H1 (cell line): ENCODE measurements around the gene RXFP1. TPM values are rescaled to one million over a fixed set of nuclear protein-coding genes. Genes with fewer than 3 reads are reported as not detected.

Source experiments
- CTCF ChIA-PET: fragments of 300-600 bp; sonication (Branson Sonifier 250); formaldehyde crosslinking; loops from one replicate; lab custom pipeline; 2021; ENCODE audit not compliant: partially characterized antibody; lab: Charles Lee
- POLR2A ChIA-PET: fragments of 300-600 bp; sonication (Branson Sonifier 250); formaldehyde crosslinking; loops from one replicate; lab custom pipeline; 2021; ENCODE audit warnings: inconsistent platforms; ENCODE audit not compliant: partially characterized antibody; lab: Charles Lee
- DNase-seq, 2 experiments: peaks; one replicate each; pipeline versions ENCODE4 v3.0.0 to v3.0.0-alpha.2; 2010 to 2022; ENCODE audit warnings: low spot score in 2 of 2, low read depth in 1 of 2, mixed read lengths in 1 of 2
- FAIRE-seq: peaks from 2 replicates; lab custom pipeline; 2011; peaks lifted over from hg19 to GRCh38; lab: Jason Lieb, UNC
- H2AFZ ChIP-seq: 2 replicates; pipeline ENCODE4 v1.8.1; 2012; ENCODE audit warnings: low read length, inconsistent platforms
- H2AK5ac ChIP-seq: 2 replicates; pipeline ENCODE4 v1.6.1; 2013; ENCODE audit warnings: low read depth, low read length
- H2BK120ac ChIP-seq: replicated peaks from 2 replicates; pipeline ENCODE3; 2013; ENCODE audit warnings: low read depth, low read length, inconsistent platforms
- H2BK12ac ChIP-seq: 2 replicates; pipeline ENCODE4 v1.6.1; 2013; ENCODE audit warnings: low read depth, low read length
- H2BK15ac ChIP-seq: 2 replicates; pipeline ENCODE4 v1.6.1; 2013; ENCODE audit warnings: low read length
- H2BK20ac ChIP-seq: 2 replicates; pipeline ENCODE4 v1.6.1; 2013; ENCODE audit warnings: low read length
- H2BK5ac ChIP-seq: 2 replicates; pipeline ENCODE4 v1.6.1; 2013; ENCODE audit warnings: low read depth, low read length
- H3K14ac ChIP-seq: 2 replicates; pipeline ENCODE4 v1.6.1; 2013; ENCODE audit warnings: inconsistent platforms; ENCODE audit not compliant: insufficient read length
- H3K18ac ChIP-seq: 2 replicates; pipeline ENCODE4 v1.6.1; 2013; ENCODE audit warnings: low read length; ENCODE audit errors: extremely low read depth
- H3K23ac ChIP-seq: 2 replicates; pipeline ENCODE4 v1.6.1; 2013; ENCODE audit warnings: inconsistent platforms; ENCODE audit not compliant: insufficient read length
- H3K23me2 ChIP-seq: 2 replicates; pipeline ENCODE4 v1.6.1; 2013; ENCODE audit warnings: low read depth, low read length
- H3K27ac ChIP-seq: 2 replicates; pipeline ENCODE4 v1.6.1; 2011; ENCODE audit warnings: low read depth, low read length, inconsistent platforms
- H3K27me3 ChIP-seq, 4 experiments: replicated peaks in 1 of 4; 1 replicate in 1 of 4; 2 replicates in 3 of 4; pipeline versions ENCODE4 v1.6.1 to v1.8.1; 2011 to 2013; ENCODE audit warnings: low read length in 3 of 4, mild to moderate bottlenecking in 3 of 4, inconsistent platforms in 2 of 4, mixed read lengths in 2 of 4, moderate library complexity in 1 of 4; ENCODE audit not compliant: control insufficient read depth in 3 of 4, insufficient read depth in 3 of 4; ENCODE audit errors: extremely low read depth in 1 of 4
- H3K36me3 ChIP-seq, 4 experiments: 2 replicates each; pipeline versions ENCODE4 v1.6.1 to v1.8.1; 2011 to 2013; ENCODE audit warnings: mild to moderate bottlenecking in 4 of 4, low read length in 3 of 4, moderate library complexity in 2 of 4, control low read depth in 1 of 4, inconsistent platforms in 1 of 4; ENCODE audit not compliant: insufficient read depth in 4 of 4, control insufficient read depth in 2 of 4
- H3K4ac ChIP-seq: replicated peaks from 2 replicates; pipeline ENCODE3; 2013; ENCODE audit warnings: low read length, low read depth, mixed read lengths, inconsistent platforms; ENCODE audit not compliant: insufficient read length
- H3K4me1 ChIP-seq, 4 experiments: replicated peaks in 1 of 4; 1 replicate in 1 of 4; 2 replicates in 3 of 4; pipeline versions ENCODE4 v1.6.1 to v1.8.1; 2011 to 2013; ENCODE audit warnings: low read length in 3 of 4, inconsistent platforms in 2 of 4, mixed read lengths in 1 of 4; ENCODE audit not compliant: insufficient read depth in 4 of 4, control insufficient read depth in 3 of 4
- H3K4me2 ChIP-seq, 2 experiments: 2 replicates each; pipeline versions ENCODE4 v1.6.1 to v1.8.1; 2011 to 2013; ENCODE audit warnings: low read depth in 2 of 2, low read length in 2 of 2, control low read depth in 1 of 2, inconsistent platforms in 1 of 2, mild to moderate bottlenecking in 1 of 2; ENCODE audit not compliant: insufficient read depth in 1 of 2
- H3K4me3 ChIP-seq, 4 experiments: fragments of 200-600, 300-600 bp in 1 of 4; sonication (generic), shearing (Covaris generic), sonication (Bioruptor Twin) in 1 of 4; 2 replicates each; pipeline versions ENCODE4 v1.5.1 to v1.8.1; 2011 to 2016; ENCODE audit warnings: low read length in 4 of 4, low read depth in 3 of 4, control low read depth in 2 of 4, inconsistent platforms in 2 of 4, mild to moderate bottlenecking in 2 of 4, mixed read lengths in 1 of 4, moderate library complexity in 1 of 4; ENCODE audit not compliant: insufficient read depth in 2 of 4; ENCODE audit errors: extremely low read depth in 1 of 4
- H3K56ac ChIP-seq: replicated peaks from 2 replicates; pipeline ENCODE3; 2013; ENCODE audit warnings: low read depth, mild to moderate bottlenecking, mixed read lengths, low read length, inconsistent platforms; ENCODE audit not compliant: insufficient read length
- H3K79me1 ChIP-seq: 2 replicates; pipeline ENCODE4 v1.6.1; 2013; ENCODE audit warnings: low read depth, low read length, control low read depth
- H3K79me2 ChIP-seq, 2 experiments: 2 replicates each; pipeline versions ENCODE4 v1.6.1 to v1.8.1; 2012 to 2013; ENCODE audit warnings: low read length in 2 of 2, mild to moderate bottlenecking in 2 of 2, inconsistent platforms in 1 of 2; ENCODE audit not compliant: insufficient read depth in 2 of 2, control insufficient read depth in 1 of 2
- H3K9ac ChIP-seq, 4 experiments: replicated peaks in 1 of 4; 1 replicate in 1 of 4; 2 replicates in 3 of 4; pipeline versions ENCODE4 v1.6.1 to v1.8.1; 2011 to 2013; ENCODE audit warnings: low read depth in 3 of 4, low read length in 3 of 4, control low read depth in 2 of 4, mild to moderate bottlenecking in 2 of 4, moderate library complexity in 2 of 4, inconsistent platforms in 1 of 4; ENCODE audit errors: extremely low read depth in 1 of 4
- H3K9me3 ChIP-seq, 2 experiments: 2 replicates each; pipeline versions ENCODE4 v1.6.1 to v1.8.1; 2012 to 2013; ENCODE audit warnings: mild to moderate bottlenecking in 2 of 2, moderate library complexity in 2 of 2, control low read depth in 1 of 2, inconsistent platforms in 1 of 2, low read depth in 1 of 2, low read length in 1 of 2, mixed read lengths in 1 of 2; ENCODE audit not compliant: insufficient read depth in 2 of 2
- H4K20me1 ChIP-seq, 2 experiments: replicated peaks in 1 of 2; 2 replicates each; pipeline versions ENCODE3 to v1.8.1; 2011 to 2013; ENCODE audit warnings: inconsistent platforms in 2 of 2, low read length in 2 of 2, mild to moderate bottlenecking in 1 of 2; ENCODE audit not compliant: insufficient read depth in 2 of 2, control insufficient read depth in 1 of 2
- H4K5ac ChIP-seq: 2 replicates; pipeline ENCODE4 v1.6.1; 2013; ENCODE audit warnings: low read length, low read depth, mixed read lengths, inconsistent platforms; ENCODE audit not compliant: insufficient read length
- H4K8ac ChIP-seq: 2 replicates; pipeline ENCODE4 v1.8.0; 2013; ENCODE audit warnings: mild to moderate bottlenecking, moderate library complexity, low read length, inconsistent platforms; ENCODE audit not compliant: insufficient read depth; ENCODE audit errors: extremely low read depth
- H4K91ac ChIP-seq: replicated peaks from 2 replicates; pipeline ENCODE3; 2013; ENCODE audit warnings: low read length, mixed read lengths, inconsistent platforms; ENCODE audit not compliant: insufficient read length
- CHD1 ChIP-seq: IDR thresholded peaks from 2 replicates; pipeline ENCODE4 v1.6.1; 2012; ENCODE audit warnings: low read depth, low read length, improper control_type of control experiment
- EP300 ChIP-seq, 2 experiments: IDR thresholded peaks; 1 replicate in 1 of 2; 2 replicates in 1 of 2; pipeline ENCODE4 v1.6.1; 2011 to 2012; ENCODE audit warnings: low read depth in 2 of 2, low read length in 2 of 2, mild to moderate bottlenecking in 2 of 2, borderline replicate concordance in 1 of 2, inconsistent platforms in 1 of 2, moderate library complexity in 1 of 2
- HDAC2 ChIP-seq, 2 experiments: fragments of 300-600 bp in 1 of 2; sonication (generic) in 1 of 2; IDR thresholded peaks; 2 replicates each; pipeline ENCODE4 v1.6.1; 2011 to 2012; ENCODE audit warnings: low read depth in 2 of 2, low read length in 2 of 2, mild to moderate bottlenecking in 2 of 2, moderate library complexity in 2 of 2, borderline replicate concordance in 1 of 2, inconsistent platforms in 1 of 2
- JUN ChIP-seq: IDR thresholded peaks from 2 replicates; pipeline ENCODE4 v1.6.1; 2011; ENCODE audit warnings: low read depth, mild to moderate bottlenecking, improper control_type of control experiment, low read length
- NANOG ChIP-seq: IDR thresholded peaks from 2 replicates; pipeline ENCODE4 v1.6.1; 2011; ENCODE audit warnings: low read length, low read depth, mild to moderate bottlenecking, inconsistent platforms; ENCODE audit not compliant: insufficient read depth, poor library complexity, severe bottlenecking
- POU5F1 ChIP-seq: IDR thresholded peaks from 2 replicates; pipeline ENCODE4 v1.6.1; 2011; ENCODE audit warnings: low read depth, mild to moderate bottlenecking, low read length, moderate library complexity
- RXRA ChIP-seq: IDR thresholded peaks from 2 replicates; pipeline ENCODE4 v1.6.1; 2011; ENCODE audit warnings: low read depth, mild to moderate bottlenecking, low read length, moderate library complexity; ENCODE audit not compliant: insufficient read depth
- SIN3A ChIP-seq, 2 experiments: IDR thresholded peaks in 1 of 2; conservative IDR thresholded peaks in 1 of 2; 2 replicates each; pipeline ENCODE4 v1.6.1; 2011 to 2012; ENCODE audit warnings: low read length in 2 of 2, improper control_type of control experiment in 1 of 2, low read depth in 1 of 2, mild to moderate bottlenecking in 1 of 2
- SP4 ChIP-seq: IDR thresholded peaks from 2 replicates; pipeline ENCODE4 v1.6.1; 2012; ENCODE audit warnings: low read length, inconsistent platforms
- SRF ChIP-seq: IDR thresholded peaks from 2 replicates; pipeline ENCODE4 v1.6.1; 2011; ENCODE audit warnings: mild to moderate bottlenecking, low read depth, low read length, moderate library complexity
- SUZ12 ChIP-seq: fragments of 200-600 bp; sonication (generic); IDR thresholded peaks from 2 replicates; pipeline ENCODE4 v1.6.1; 2012; ENCODE audit warnings: mild to moderate bottlenecking, inconsistent platforms, low read length, moderate library complexity, mixed read lengths
- WGBS, 2 experiments: shearing (Covaris generic) in 1 of 2; methylation state at CpG; one replicate each; pipeline versions ENCODE4 v1.1.6 to v1.1.7; 2013 to 2015; ENCODE audit warnings: low lambda C conversion rate in 2 of 2, mixed read lengths in 2 of 2, inconsistent platforms in 1 of 2, low coverage in 1 of 2, missing lambda C conversion rate in 1 of 2; ENCODE audit not compliant: insufficient replicate concordance in 2 of 2, insufficient coverage in 1 of 2, insufficient read length in 1 of 2; ENCODE audit errors: extremely low coverage in 1 of 2, missing lambda C conversion rate in 1 of 2; 5-methylcytosine and 5-hydroxymethylcytosine counted together
- polyA plus RNA-seq, 7 experiments: library from polyadenylated mRNA; depleted of rRNA in 3 of 7; stranded (reverse) in 5 of 7; unstranded in 2 of 7; fragments of >200 nt in 5 of 7; fragments of 200-250 nt in 2 of 7; gene quantifications; 1 replicate in 5 of 7; 2 replicates in 1 of 7; 4 replicates in 1 of 7; pipeline versions ENCODE4 v1.2.1 to v1.2.3, GENCODE V29; 2011 to 2013; ENCODE audit warnings: missing spikeins in 2 of 7, mixed read lengths in 2 of 7
- total RNA-seq: library from RNA; stranded (reverse); fragmentation: NEBNext Ultra II Directional; extraction: Animal tissue kit (Norgen Biotek cat#: 25700); gene quantifications from 2 replicates; pipeline ENCODE4 v1.2.1, GENCODE V29; 2021

Gene RXFP1
- total and polyA plus RNA-seq, 2 of the 8 experiments (the other 6 are each of a cell fraction or from before 2014, with no cell fraction given), result 0.14 to 0.56 TPM

DNA sequence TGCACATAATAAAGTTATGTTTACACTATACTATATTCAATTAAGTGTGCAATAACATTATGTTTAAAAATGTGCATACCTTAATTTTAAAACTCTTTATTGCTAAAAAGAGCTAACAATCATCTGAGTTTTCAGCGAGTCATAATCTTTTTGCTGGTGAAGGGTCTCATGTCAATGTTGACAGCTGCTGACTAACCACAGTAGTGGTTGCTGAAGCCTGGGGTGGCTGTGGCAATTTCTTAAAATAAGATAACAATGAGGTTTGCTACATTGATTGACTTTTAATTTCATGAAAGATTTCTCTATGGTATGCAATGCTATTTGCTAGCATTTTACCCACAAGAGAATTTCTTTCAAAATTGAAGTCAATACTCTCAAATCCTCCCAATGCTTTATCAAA lies 91.4 kb downstream of the RXFP1 start:
- H4K5ac ChIP-seq, result no peak overlapping the region
- H2AK5ac ChIP-seq, result no peak overlapping the region
- no peak overlapping the region for H3K56ac ChIP-seq
- no peak overlapping the region for H3K9ac ChIP-seq
- no peak overlapping the region for H2BK120ac ChIP-seq
- DNase-seq, result no peak
- no peak overlapping the region for H2BK15ac ChIP-seq
- no peak overlapping the region for H3K4ac ChIP-seq
- no peak overlapping the region for H2BK20ac ChIP-seq
- no peaks in the 10 kb centered on the region; a peak in 1 of 7 replicates for H3K4me1 ChIP-seq
- no peak overlapping the region for H4K91ac ChIP-seq
- no peak overlapping the region for H3K27ac ChIP-seq
- no peaks in the 10 kb centered on the region; the same call in 1 of the 2 replicates for H3K79me1 ChIP-seq
- H3K18ac ChIP-seq, result no peak overlapping the region
- H2BK12ac ChIP-seq, result no peak overlapping the region
- no peak overlapping the region for H3K4me3 ChIP-seq
- H3K23me2 ChIP-seq, result no peaks in the 10 kb centered on the region
- H4K20me1 ChIP-seq, result no peaks in the 10 kb centered on the region
- no peak overlapping the region for H2BK5ac ChIP-seq
- WGBS, 2 experiments, result 89% methylated on average over 1 of the region's 1 CpG; no CpG with 5 or more reads in 1 of the 2 experiments
- H2AFZ ChIP-seq, result no peak overlapping the region
- no peaks in the 10 kb centered on the region for H3K79me2 ChIP-seq
- ChIA-PET CTCF (interaction anchor here (1.1 kb wide), 1 partner anchor 121 kb away, joined by 4 read pairs; no protein-coding TSS in a partner anchor), POLR2A (no interaction called here)
- H3K27me3 ChIP-seq, result no peaks in the 10 kb centered on the region
- no peak overlapping the region for H3K14ac ChIP-seq
- no peak overlapping the region for H3K4me2 ChIP-seq
- no peaks in the 10 kb centered on the region for H3K9me3 ChIP-seq
- H4K8ac ChIP-seq, result no peak overlapping the region
- no peaks in the 10 kb centered on the region for H3K36me3 ChIP-seq
- no peak overlapping the region for H3K23ac ChIP-seq
- no peak for FAIRE-seq
- TF ChIP-seq NANOG (no peak), POU5F1 (no peak), RXRA (no peak), JUN (no peak), SRF (no peak), SIN3A (conservative IDR thresholded peaks at IDR 0.05 in 1 of 2, IDR thresholded peaks at IDR 0.05 in 1 of 2; ENCODE audit: low read depth in 1 of 2, low read length in 2 of 2) (no peak), EP300 (IDR thresholded peaks at IDR 0.05; ENCODE audit: borderline replicate concordance in 1 of 2, low read depth in 2 of 2, low read length in 2 of 2) (no peak), SP4 (no peak), HDAC2 (IDR thresholded peaks at IDR 0.05; ENCODE audit: borderline replicate concordance in 1 of 2, low read depth in 2 of 2, low read length in 2 of 2) (no peak), CHD1 (no peak), SUZ12 (no peak)
